WI38 (cell line): ENCODE measurements around the gene FAM53B.

ENCODE experiments used
- H3K4me3 ChIP-seq: 2 replicates; pipeline ENCODE4 v1.5.1; 2011; ENCODE audit warnings: low read depth, mild to moderate bottlenecking, control low read depth, low read length
- CTCF ChIP-seq: IDR thresholded peaks from 2 replicates; pipeline ENCODE4 v1.5.1; 2012; ENCODE audit warnings: low read depth, mild to moderate bottlenecking, control low read depth, low read length

Gene FAM53B

GRCh38 chr10:124641282-124642087 lies 102.7 kb downstream of the FAM53B start:
- no peak for TF ChIP-seq CTCF
- H3K4me3 ChIP-seq = no peak overlapping the region

DNA sequence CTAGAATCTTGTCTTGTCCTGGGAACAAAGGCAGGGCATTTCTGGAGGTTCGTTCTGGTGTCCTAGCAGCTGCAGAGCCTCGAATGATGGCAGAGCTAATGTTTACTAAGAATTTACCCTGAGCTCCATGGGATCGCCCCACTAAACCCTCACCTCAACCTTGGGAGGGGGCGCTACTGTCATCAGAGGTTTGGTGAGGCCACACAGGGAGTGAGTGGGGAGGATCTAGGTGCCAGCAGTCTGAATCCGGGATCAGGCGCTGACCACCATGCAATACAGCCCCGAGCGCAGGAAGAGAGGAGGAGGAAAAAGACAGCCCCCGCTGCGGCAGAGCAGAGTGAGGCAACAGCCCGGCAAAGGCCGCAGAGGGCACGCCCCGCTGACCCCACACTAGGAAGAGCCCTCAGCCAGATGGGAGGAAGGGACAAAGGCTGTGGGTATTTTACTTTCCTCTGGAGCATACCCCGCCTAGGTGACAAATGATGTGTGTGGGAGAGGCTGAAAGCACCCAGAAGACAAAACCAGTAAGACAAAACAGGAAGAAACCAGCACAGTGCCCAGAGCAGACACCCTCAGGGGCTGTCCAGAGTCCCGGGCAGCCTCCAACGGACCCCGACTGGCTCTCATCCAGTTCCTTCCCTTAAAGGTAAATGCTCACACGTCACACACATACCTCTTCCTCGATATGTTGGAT lies 103.5 kb downstream of the FAM53B start:
- no peak for TF ChIP-seq CTCF
- no peak overlapping the region for H3K4me3 ChIP-seq

DNA sequence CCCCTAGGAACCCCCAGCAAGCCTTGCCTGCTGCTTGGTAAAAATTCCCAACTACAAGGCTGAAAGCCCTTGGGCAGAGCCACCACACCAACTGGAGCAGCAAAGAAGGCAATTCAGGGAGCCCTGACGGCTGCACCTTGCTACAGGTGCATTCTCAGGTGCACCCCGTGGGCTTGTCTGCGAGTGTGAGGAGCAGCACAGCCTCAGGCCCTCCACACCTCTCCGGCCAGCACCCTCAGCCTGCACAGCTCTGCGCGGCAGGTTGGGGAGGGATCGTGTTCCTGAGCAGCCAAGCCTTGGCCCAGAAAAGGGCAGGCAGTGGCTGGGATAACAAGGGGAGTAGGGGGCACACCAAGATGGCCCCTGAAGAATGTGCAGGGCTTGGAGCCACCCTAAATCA lies 104.1 kb downstream of the FAM53B start:
- no peak for TF ChIP-seq CTCF
- no peak overlapping the region for H3K4me3 ChIP-seq

GRCh38 chr10:124639646-124640045 lies 104.5 kb downstream of the FAM53B start:
- no peak for TF ChIP-seq CTCF
- H3K4me3 ChIP-seq = no peak overlapping the region

GRCh38 chr10:124639206-124639605 lies 105.0 kb downstream of the FAM53B start:
- no peak overlapping the region for H3K4me3 ChIP-seq
- no peak for TF ChIP-seq CTCF

DNA sequence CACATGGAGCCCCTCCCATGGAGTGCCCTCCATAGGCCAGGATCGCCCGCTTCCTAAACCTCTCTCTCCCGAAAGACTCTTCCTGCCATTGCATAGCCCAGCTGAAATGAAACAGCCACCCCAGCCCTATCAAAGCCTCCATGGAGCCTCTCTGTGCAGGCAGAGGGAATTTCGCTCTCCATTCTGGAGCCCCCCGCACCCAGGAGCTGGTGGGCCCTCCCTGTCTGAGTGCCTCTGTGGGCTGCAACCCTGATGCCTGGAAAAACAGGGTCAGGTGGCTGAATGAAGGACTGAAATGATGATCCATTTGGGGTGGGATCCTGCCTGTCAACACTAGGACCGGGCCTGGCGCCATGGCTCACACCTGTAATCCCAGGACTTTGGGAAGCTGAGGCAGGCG lies 106.4 kb downstream of the FAM53B start:
- no peak for TF ChIP-seq CTCF
- H3K4me3 ChIP-seq = no peak overlapping the region

DNA sequence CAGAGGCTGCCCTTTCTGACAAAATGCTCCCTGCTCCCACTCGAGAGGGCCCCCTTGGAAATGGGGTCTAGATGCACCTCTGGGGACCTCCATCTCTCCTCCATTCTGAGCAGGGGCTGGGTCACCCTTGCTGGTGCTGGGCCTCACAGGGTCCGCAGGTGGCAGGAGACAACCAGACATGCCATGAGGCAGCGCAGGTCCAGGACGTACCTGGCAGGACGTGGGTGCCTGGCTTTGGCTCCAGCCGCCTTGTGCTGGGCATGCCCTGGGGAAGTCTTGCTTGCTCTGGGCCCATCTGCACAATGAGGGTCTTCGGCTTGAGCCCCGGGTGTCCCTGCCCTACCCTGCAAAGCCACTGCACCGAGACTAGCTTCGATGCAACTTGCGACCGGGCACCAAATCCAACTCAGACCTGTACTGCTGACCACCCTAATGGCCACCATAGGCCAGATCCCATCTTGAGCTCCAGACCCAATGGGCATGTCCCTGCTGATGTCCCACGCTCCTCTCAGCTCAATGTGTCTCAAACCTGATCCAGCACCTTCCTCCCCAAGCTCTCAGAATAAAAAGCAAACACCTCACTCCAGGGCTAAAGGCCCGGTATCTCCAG lies 107.0 kb downstream of the FAM53B start:
- TF ChIP-seq CTCF = no peak
- H3K4me3 ChIP-seq = no peak overlapping the region
